ENCODE results near the gene OPN1SW.

DNA sequence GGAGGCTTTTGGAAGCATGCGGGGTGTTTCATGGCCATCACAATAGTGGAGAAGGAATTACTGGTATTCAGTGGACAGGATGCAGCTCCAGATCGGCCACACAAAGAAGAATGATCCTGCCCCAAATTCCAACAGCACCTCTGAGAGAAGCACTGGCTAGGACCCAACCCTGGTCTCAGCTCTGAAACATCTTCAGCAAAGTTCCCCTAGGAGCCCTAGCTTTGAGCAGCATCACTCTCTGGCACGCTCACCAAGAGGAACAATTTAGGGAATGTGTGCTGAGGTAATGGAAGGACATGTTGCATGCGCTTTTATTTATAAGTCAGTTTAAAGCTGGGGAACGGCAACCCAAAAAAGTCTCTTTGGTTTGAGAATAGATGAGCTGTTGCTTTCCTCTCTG lies 5.5 kb upstream of the OPN1SW start:
- TF ChIP-seq, protein P1, sequence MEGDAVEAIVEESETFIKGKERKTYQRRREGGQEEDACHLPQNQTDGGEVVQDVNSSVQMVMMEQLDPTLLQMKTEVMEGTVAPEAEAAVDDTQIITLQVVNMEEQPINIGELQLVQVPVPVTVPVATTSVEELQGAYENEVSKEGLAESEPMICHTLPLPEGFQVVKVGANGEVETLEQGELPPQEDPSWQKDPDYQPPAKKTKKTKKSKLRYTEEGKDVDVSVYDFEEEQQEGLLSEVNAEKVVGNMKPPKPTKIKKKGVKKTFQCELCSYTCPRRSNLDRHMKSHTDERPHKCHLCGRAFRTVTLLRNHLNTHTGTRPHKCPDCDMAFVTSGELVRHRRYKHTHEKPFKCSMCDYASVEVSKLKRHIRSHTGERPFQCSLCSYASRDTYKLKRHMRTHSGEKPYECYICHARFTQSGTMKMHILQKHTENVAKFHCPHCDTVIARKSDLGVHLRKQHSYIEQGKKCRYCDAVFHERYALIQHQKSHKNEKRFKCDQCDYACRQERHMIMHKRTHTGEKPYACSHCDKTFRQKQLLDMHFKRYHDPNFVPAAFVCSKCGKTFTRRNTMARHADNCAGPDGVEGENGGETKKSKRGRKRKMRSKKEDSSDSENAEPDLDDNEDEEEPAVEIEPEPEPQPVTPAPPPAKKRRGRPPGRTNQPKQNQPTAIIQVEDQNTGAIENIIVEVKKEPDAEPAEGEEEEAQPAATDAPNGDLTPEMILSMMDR (IDR thresholded peaks at IDR 0.05; ENCODE audit: low read length): no peak
- TF ChIP-seq EZH2phosphoT487 (IDR thresholded peaks at IDR 0.05; ENCODE audit: low read length): no peak
- TF ChIP-seq EZH2 (optimal IDR thresholded peaks at IDR 0.05; ENCODE audit: low read depth, low read length): no peak
